Ovary (tissue), 10 donors: Measurements from ENCODE around the gene LIPF. TPM values are rescaled to one million over a fixed set of nuclear protein-coding genes. Genes with fewer than 3 reads are reported as not detected.

Experiments
- DNase-seq, 5 donors: peaks; one replicate each; pipeline ENCODE4 v3.0.0-alpha.2; 2019 to 2020
- H3K27ac ChIP-seq, 2 donors: fragments of 200-600 bp; one replicate each; pipeline versions ENCODE4 v1.5.1 to v1.8.0; 2019 to 2022
- H3K27me3 ChIP-seq: fragments of 200-600 bp; one replicate; pipeline ENCODE4 v1.8.0; 2022
- H3K36me3 ChIP-seq: fragments of 200-600 bp; sonication (generic); one replicate; pipeline ENCODE4 v1.5.1; 2019
- H3K4me1 ChIP-seq: one replicate; pipeline ENCODE4 v1.8.1; 2013; ENCODE audit warnings: mild to moderate bottlenecking, moderate library complexity; ENCODE audit not compliant: insufficient read depth
- H3K4me3 ChIP-seq: fragments of 200-600 bp; sonication (generic); one replicate; pipeline ENCODE4 v1.5.1; 2017
- H3K9me3 ChIP-seq, 2 donors: fragments of 200-600 bp in 1 of 2; sonication (generic) in 1 of 2; one replicate each; pipeline versions ENCODE4 v1.5.1 to v1.8.1; 2013 to 2019; ENCODE audit warnings: mild to moderate bottlenecking in 1 of 2, moderate library complexity in 1 of 2
- EP300 ChIP-seq: sonication (generic); formaldehyde crosslinking; IDR thresholded peaks from one replicate; pipeline ENCODE4 v1.6.1; 2017; ENCODE audit warnings: antibody characterized with exemption
- POLR2A ChIP-seq: fragments of 450-650 bp; IDR thresholded peaks from one replicate; pipeline ENCODE4 v1.6.1; 2017; ENCODE audit warnings: antibody characterized with exemption, mild to moderate bottlenecking, moderate library complexity
- WGBS, 3 donors: extraction: QIAGEN DNeasy Blood & Tissue Kit in 1 of 3; methylation state at CpG; one replicate each; pipeline versions ENCODE4 v1.1.5 to v1.1.7; 2013 to 2017; 5-methylcytosine and 5-hydroxymethylcytosine counted together
- intact Hi-C, 4 donors: fragments of 100-400 bp; cut with DNase I; formaldehyde crosslinking; loops; one replicate each; pipeline versions ENCODE4 v1.11.0 to v1.15.1; 2022 to 2023
- long read RNA-seq, 3 donors: library from polyadenylated mRNA in 2 of 3; unstranded in 2 of 3; transcript quantifications; one replicate each; pipeline ENCODE4 v2.0.0 and lab custom pipeline, GENCODE V29; 2021 to 2026
- polyA plus RNA-seq, 2 donors: library from polyadenylated mRNA; stranded (reverse); fragments of 200-250 nt in 1 of 2; fragments of 350-450 nt in 1 of 2; fragmentation: Illumina TruSeq in 1 of 2; extraction: RNeasy Lipid Tissue Mini Kit (QIAGEN cat#74804) in 1 of 2; gene quantifications; one replicate each; pipeline ENCODE4 v1.2.3, GENCODE V29; 2013 to 2014
- total RNA-seq, 7 donors: library from RNA; depleted of rRNA in 2 of 7; stranded (reverse); fragments of >200 nt in 2 of 7; fragmentation: NEBNext Ultra II Directional in 3 of 7; extraction: Animal tissue kit (Norgen Biotek cat#: 25700) in 3 of 7; gene quantifications; one replicate each; pipeline versions ENCODE4 v1.1.0 to v1.2.4, GENCODE V29; 2016 to 2023
- TF ChIP-seq, protein P1 (sequence below), 3 donors: fragments of 450-650 bp in 2 of 3; fragments of 200-600 bp in 1 of 3; IDR thresholded peaks; one replicate each; pipeline versions ENCODE4 v1.5.1 to v1.8.0; 2016 to 2022; ENCODE audit warnings: antibody characterized with exemption in 3 of 3, mild to moderate bottlenecking in 1 of 3
- donor health status: DM: no; HTN: no; CAD: no; lungs with moderate emphysema.
- donor health status: DM: no; HTN: no; CAD: no.
- donor health status: Bipolar disorder and iron deficiency.
- donor health status: DM: yes; HTN: yes; CAD: no.
- donor health status: DM: no; HTN: no; CAD: no.
- donor health status: DM: yes; HTN: yes; CAD: no.

Gene LIPF, protein sequence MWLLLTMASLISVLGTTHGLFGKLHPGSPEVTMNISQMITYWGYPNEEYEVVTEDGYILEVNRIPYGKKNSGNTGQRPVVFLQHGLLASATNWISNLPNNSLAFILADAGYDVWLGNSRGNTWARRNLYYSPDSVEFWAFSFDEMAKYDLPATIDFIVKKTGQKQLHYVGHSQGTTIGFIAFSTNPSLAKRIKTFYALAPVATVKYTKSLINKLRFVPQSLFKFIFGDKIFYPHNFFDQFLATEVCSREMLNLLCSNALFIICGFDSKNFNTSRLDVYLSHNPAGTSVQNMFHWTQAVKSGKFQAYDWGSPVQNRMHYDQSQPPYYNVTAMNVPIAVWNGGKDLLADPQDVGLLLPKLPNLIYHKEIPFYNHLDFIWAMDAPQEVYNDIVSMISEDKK
- total RNA-seq = not detected
- polyA plus RNA-seq = under 1 TPM in 1 of 2 donors, not detected in 1; 0.75 TPM
- long read RNA-seq, donor 1 = 0 reads
- long read RNA-seq, donor 2 = 0 reads
- long read RNA-seq, donor 3 = 0 reads

DNA sequence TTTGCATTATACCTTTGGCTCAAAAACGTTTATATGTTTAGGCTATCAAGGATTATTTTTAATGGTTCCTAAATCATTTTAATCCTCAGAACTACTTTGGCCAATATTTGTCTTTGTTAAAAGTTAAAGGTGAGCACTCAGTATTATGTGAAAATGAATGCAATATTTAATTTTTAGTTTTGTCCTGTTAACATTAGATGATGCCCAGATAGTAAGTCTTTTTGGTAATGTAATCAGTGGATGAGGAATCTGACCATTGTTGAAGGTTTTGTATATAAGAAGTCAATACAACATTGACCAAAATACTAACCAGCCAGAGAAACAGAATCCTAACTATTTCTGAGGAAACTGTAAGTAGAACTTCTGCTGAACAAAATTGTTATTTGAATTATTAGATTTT is at the start of gene LIPF:
Gene LIPF, plus strand, starts transcription at position 301 of the 400 bp plus-strand sequence. CDS start 2,856 bp downstream, outside the sequence.
- Histone ChIP-seq H3K27me3 (no peaks in the 10 kb centered on the region), H3K4me3 (no peak within 1 kb of the TSS), H3K36me3 (no peaks in the 10 kb centered on the region), H3K4me1 (no peaks in the 10 kb centered on the region), H3K9me3 (no peaks in the 10 kb centered on the region), H3K27ac (no peak within 1 kb of the TSS)
- WGBS, 3 donors = 23 to 31% (median 28%) methylated on average over 1 of the region's 1 CpG
- DNase-seq = no peak
- TF ChIP-seq, protein P1, sequence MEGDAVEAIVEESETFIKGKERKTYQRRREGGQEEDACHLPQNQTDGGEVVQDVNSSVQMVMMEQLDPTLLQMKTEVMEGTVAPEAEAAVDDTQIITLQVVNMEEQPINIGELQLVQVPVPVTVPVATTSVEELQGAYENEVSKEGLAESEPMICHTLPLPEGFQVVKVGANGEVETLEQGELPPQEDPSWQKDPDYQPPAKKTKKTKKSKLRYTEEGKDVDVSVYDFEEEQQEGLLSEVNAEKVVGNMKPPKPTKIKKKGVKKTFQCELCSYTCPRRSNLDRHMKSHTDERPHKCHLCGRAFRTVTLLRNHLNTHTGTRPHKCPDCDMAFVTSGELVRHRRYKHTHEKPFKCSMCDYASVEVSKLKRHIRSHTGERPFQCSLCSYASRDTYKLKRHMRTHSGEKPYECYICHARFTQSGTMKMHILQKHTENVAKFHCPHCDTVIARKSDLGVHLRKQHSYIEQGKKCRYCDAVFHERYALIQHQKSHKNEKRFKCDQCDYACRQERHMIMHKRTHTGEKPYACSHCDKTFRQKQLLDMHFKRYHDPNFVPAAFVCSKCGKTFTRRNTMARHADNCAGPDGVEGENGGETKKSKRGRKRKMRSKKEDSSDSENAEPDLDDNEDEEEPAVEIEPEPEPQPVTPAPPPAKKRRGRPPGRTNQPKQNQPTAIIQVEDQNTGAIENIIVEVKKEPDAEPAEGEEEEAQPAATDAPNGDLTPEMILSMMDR (IDR thresholded peaks at IDR 0.05) = no peak
- TF ChIP-seq POLR2A (no peak), EP300 (no peak)
- intact Hi-C loops = no loop called here

DNA sequence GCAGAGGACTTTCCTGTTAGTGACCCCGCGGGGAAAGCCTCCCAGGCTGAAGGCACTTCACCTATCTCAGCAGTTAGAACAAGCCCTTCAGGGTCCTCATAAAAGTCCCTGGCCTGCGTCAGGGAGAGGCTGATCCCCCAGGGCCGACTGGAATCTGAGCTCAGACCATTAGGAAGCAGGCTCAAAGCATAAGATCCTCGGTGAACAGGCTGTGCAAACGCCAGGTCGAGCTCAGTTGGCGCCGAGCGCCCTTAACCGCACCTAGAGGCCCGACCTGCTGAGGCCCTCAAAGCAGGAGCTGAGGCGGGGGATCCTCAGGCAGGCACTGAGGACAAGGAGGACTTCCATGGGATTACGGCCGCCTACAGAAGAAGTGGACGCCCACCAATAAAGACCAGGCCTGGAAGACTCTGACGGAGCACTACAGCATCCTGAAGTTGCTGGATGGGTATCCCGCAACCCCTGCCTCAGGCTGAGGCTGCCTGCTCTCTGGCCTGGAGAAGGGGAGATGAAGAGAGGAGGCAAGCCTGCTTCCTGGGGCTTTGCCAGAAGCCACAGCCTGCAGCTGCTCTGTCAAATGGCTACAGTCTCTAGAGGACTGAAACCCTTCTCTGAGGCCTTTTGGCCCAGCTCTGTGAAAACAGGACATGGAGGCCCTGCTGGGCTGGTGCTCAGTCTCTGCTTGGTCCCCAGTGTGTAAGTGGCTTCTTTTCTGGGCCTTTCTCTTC is 47.8 kb upstream of the LIPF start:
- Histone ChIP-seq H3K9me3 (no peaks in the 10 kb centered on the region), H3K27ac (no peak overlapping the region), H3K4me3 (no peak overlapping the region), H3K4me1 (no peaks in the 10 kb centered on the region), H3K27me3 (no peaks in the 10 kb centered on the region), H3K36me3 (no peaks in the 10 kb centered on the region)
- intact Hi-C loops = no loop called here
- DNase-seq = peak in 1 of 5 donors; percentile 14
- WGBS, 3 donors = 91 to 94% (median 91%) methylated on average over 18 of the region's 18 CpGs
- TF ChIP-seq EP300 = no peak
- no peak for TF ChIP-seq POLR2A
- TF ChIP-seq, protein P1 (IDR thresholded peaks at IDR 0.05) = no peak

DNA sequence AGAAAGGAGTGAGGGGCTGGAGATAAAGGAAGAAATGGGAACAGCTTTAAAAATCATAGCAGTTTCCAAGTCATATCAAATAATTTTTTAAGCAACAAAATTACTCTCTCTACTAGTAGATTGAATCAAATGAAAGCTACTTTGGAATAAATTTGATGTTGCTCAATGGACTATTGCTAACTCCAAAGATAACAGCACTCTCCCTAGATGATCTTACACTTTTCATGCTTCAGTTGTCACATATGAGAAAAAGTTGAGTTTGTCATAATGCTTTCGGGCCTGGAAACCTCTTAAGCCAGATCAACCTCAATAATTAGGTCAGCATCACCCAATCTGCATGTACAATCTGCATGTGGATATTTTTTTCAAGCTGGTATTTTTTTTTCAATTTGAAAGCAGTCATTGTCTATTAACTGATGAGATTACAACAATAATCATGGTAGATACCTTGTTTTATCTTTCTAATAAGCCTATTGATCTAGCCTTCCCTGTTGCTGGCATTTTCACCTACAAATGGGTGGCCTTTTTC is 46.4 kb upstream of the LIPF start:
- no peaks in the 10 kb centered on the region for H3K4me1 ChIP-seq
- H3K36me3 ChIP-seq = no peaks in the 10 kb centered on the region
- WGBS, 3 donors = 88 to 91% (median 90%) methylated on average over 1 of the region's 1 CpG
- H3K27me3 ChIP-seq = no peaks in the 10 kb centered on the region
- no peak overlapping the region for H3K27ac ChIP-seq
- H3K4me3 ChIP-seq = no peak overlapping the region
- no peaks in the 10 kb centered on the region for H3K9me3 ChIP-seq
- DNase-seq = no peak
- TF ChIP-seq EP300 (no peak), POLR2A (no peak)
- TF ChIP-seq, protein P1 (IDR thresholded peaks at IDR 0.05) = no peak
- intact Hi-C loops = no loop called here

DNA sequence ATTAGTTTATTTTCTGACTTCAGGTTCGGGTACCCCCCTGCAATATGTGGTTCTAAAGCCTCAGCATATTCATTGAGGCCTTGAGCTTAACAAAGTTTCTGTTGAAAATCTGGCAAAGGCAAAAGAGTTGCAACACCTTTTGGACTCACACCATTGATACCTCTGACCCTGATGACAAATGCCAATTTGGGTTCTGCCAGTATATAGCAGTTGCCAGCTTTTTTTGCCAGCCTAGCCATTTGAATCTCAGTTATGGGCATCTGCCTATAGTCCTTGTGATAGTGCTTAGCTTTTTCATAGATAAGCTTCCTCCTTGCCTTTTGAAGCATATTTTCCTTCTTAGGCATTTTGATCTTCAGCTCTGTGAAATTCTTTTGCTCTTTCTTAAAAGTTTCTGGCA is 45.7 kb upstream of the LIPF start:
- Histone ChIP-seq H3K36me3 (no peaks in the 10 kb centered on the region), H3K27ac (no peak overlapping the region), H3K4me1 (no peaks in the 10 kb centered on the region), H3K9me3 (no peaks in the 10 kb centered on the region), H3K4me3 (no peak overlapping the region), H3K27me3 (no peaks in the 10 kb centered on the region)
- 72 to 79% (median 79%) methylated on average over 1 of the region's 1 CpG for WGBS, 3 donors
- TF ChIP-seq EP300 = no peak
- TF ChIP-seq, protein P1 (IDR thresholded peaks at IDR 0.05) = no peak
- no peak for TF ChIP-seq POLR2A
- no peak for DNase-seq
- intact Hi-C loops = no loop called here
